ENCODE results near the gene ERCC2. TPM values are rescaled to one million over a fixed set of nuclear protein-coding genes. Genes with fewer than 3 reads are reported as not detected.

The ERCC2 gene
- total RNA-seq, 1 donor from 2014 or later = 31.0 TPM

GRCh38 chr19:45349430-45349941 lies 20.9 kb downstream of the ERCC2 start:
- no peaks in the 10 kb centered on the region for H3F3A ChIP-seq (ENCODE audit: low read depth)
- no peak overlapping the region for H2AFZ ChIP-seq (replicated peaks)
- Mint-ChIP-seq H3K27me3 (ENCODE audit: insufficient read depth, low read depth) (peaks cover 10% of the 10 kb centered on the region), H3K4me3 (no peak overlapping the region), H3K9me3 (no peaks in the 10 kb centered on the region), H3K27ac (no peak overlapping the region), H3K4me1 (peaks cover 4% of the 10 kb centered on the region), H3K36me3 (peaks cover 12% of the 10 kb centered on the region)
- H3K9me3 ChIP-seq (ENCODE audit: low read depth) = no peaks in the 10 kb centered on the region
- no peaks in the 10 kb centered on the region for H3K79me2 ChIP-seq (ENCODE audit: low read depth)
- no peak overlapping the region for H3K4me2 ChIP-seq
- no peak for DNase-seq (ENCODE audit: low spot score)
- H3K27me3 ChIP-seq = peaks cover 12% of the 10 kb centered on the region
- no peak overlapping the region for H3K27ac ChIP-seq
- peaks cover 7% of the 10 kb centered on the region for H4K20me1 ChIP-seq (ENCODE audit: low read depth)
- TF ChIP-seq EZH2 (IDR thresholded peaks at IDR 0.05) = no peak
- TF ChIP-seq, protein P1, sequence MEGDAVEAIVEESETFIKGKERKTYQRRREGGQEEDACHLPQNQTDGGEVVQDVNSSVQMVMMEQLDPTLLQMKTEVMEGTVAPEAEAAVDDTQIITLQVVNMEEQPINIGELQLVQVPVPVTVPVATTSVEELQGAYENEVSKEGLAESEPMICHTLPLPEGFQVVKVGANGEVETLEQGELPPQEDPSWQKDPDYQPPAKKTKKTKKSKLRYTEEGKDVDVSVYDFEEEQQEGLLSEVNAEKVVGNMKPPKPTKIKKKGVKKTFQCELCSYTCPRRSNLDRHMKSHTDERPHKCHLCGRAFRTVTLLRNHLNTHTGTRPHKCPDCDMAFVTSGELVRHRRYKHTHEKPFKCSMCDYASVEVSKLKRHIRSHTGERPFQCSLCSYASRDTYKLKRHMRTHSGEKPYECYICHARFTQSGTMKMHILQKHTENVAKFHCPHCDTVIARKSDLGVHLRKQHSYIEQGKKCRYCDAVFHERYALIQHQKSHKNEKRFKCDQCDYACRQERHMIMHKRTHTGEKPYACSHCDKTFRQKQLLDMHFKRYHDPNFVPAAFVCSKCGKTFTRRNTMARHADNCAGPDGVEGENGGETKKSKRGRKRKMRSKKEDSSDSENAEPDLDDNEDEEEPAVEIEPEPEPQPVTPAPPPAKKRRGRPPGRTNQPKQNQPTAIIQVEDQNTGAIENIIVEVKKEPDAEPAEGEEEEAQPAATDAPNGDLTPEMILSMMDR (IDR thresholded peaks at IDR 0.05) = no peak
- no peak for TF ChIP-seq EZH2phosphoT487 (IDR thresholded peaks at IDR 0.05)
- H3K9ac ChIP-seq = no peak overlapping the region
- no peak overlapping the region for H3K4me3 ChIP-seq
- H3K36me3 ChIP-seq = no peaks in the 10 kb centered on the region
- H3K4me1 ChIP-seq = no peaks in the 10 kb centered on the region

DNA sequence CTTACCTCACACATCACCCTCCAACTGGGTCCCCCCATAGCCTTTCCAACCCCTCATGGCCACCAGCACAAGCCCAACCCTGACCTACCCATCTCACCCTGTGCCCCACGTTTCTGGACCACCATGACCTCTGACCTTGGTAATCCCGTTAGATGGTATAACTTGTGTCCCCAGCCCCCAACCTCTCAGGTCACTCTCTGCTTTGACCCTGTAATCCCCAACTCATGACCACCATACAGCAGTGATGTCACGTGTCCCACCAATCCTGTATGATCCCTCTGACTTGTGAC lies 21.3 kb downstream of the ERCC2 start:
- H3K27me3 ChIP-seq = peaks cover 12% of the 10 kb centered on the region
- peak overlapping the region; percentile 12 for H3K4me3 Mint-ChIP-seq

DNA sequence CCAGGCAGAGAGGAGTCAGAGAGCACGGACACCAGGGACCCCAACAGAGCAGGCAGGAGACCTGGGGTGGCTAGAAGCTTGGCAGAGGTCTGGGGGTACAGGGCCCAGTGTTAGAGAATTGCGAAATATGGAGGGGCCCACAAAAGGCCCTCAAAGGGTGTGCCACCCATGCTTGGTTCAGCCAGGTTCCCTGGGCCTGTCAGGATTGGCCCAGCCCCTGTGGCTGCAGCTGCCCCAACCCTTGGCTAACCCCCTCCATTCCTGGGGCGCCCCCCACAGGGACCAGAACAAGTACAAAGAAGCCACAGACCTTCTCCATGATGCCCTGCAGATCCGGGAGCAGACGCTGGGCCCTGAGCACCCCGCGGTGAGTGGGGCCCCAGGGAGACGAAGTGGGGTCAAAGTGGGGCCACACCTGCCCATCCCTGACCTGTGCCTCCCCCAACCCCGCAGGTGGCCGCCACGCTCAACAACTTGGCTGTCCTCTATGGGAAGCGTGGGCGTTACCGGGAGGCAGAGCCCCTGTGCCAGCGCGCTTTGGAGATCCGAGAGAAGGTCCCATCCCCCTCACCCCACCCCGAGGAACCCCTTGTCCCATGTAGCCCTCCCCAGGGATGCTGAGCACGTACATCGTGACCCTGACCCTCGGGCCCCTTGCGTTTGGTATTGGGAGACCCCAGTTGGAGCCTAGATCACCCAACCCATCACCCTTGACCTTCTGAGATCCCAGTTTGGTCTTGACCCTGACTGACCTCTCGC lies 21.8 kb downstream of the ERCC2 start:
- no peaks in the 10 kb centered on the region for H3K79me2 ChIP-seq (ENCODE audit: low read depth)
- Mint-ChIP-seq H3K27ac (no peak overlapping the region), H3K27me3 (ENCODE audit: insufficient read depth, low read depth) (peaks cover 10% of the 10 kb centered on the region), H3K4me1 (peaks cover 4% of the 10 kb centered on the region), H3K4me3 (peak overlapping the region; percentile 12), H3K9me3 (no peaks in the 10 kb centered on the region), H3K36me3 (peaks cover 10% of the 10 kb centered on the region)
- no peaks in the 10 kb centered on the region for H3F3A ChIP-seq (ENCODE audit: low read depth)
- DNase-seq (ENCODE audit: low spot score) = no peak
- no peak overlapping the region for H3K4me3 ChIP-seq
- H3K4me2 ChIP-seq = no peak overlapping the region
- peaks cover 7% of the 10 kb centered on the region for H4K20me1 ChIP-seq (ENCODE audit: low read depth)
- no peak overlapping the region for H2AFZ ChIP-seq (replicated peaks)
- H3K9me3 ChIP-seq (ENCODE audit: low read depth) = no peaks in the 10 kb centered on the region
- no peak overlapping the region for H3K9ac ChIP-seq
- no peaks in the 10 kb centered on the region for H3K4me1 ChIP-seq
- H3K27ac ChIP-seq = no peak overlapping the region
- H3K36me3 ChIP-seq = no peaks in the 10 kb centered on the region
- TF ChIP-seq, protein P1 (IDR thresholded peaks at IDR 0.05) = no peak
- TF ChIP-seq EZH2phosphoT487 (IDR thresholded peaks at IDR 0.05) = no peak
- no peak for TF ChIP-seq EZH2 (IDR thresholded peaks at IDR 0.05)
- H3K27me3 ChIP-seq = peaks cover 16% of the 10 kb centered on the region

More for the DNA sequence above, 21.3 kb downstream of the ERCC2 start:
- H3K4me3 ChIP-seq = no peak overlapping the region
- no peaks in the 10 kb centered on the region for H3K79me2 ChIP-seq (ENCODE audit: low read depth)
- Mint-ChIP-seq H3K36me3 (peaks cover 12% of the 10 kb centered on the region), H3K9me3 (no peaks in the 10 kb centered on the region), H3K4me1 (peaks cover 4% of the 10 kb centered on the region), H3K27ac (no peak overlapping the region), H3K27me3 (ENCODE audit: insufficient read depth, low read depth) (peaks cover 10% of the 10 kb centered on the region)
- H3K36me3 ChIP-seq = no peaks in the 10 kb centered on the region
- H2AFZ ChIP-seq (replicated peaks) = no peak overlapping the region
- H3K4me2 ChIP-seq = no peak overlapping the region
- H3K27ac ChIP-seq = no peak overlapping the region
- TF ChIP-seq EZH2phosphoT487 (IDR thresholded peaks at IDR 0.05) (no peak), EZH2 (IDR thresholded peaks at IDR 0.05) (no peak)
- TF ChIP-seq, protein P1 (IDR thresholded peaks at IDR 0.05) = no peak
- no peaks in the 10 kb centered on the region for H3K4me1 ChIP-seq
- H3K9ac ChIP-seq = no peak overlapping the region
- H3K9me3 ChIP-seq (ENCODE audit: low read depth) = no peaks in the 10 kb centered on the region
- peaks cover 7% of the 10 kb centered on the region for H4K20me1 ChIP-seq (ENCODE audit: low read depth)
- H3F3A ChIP-seq (ENCODE audit: low read depth) = no peaks in the 10 kb centered on the region
- DNase-seq (ENCODE audit: low spot score) = no peak
